ENCODE results near the gene LDLRAD2. TPM values are rescaled to one million over a fixed set of nuclear protein-coding genes. Genes with fewer than 3 reads are reported as not detected.
"Not testable (repeated sequence)": the region's sequence is repeated elsewhere in the genome, so short reads cannot be mapped to it uniquely, and the experiment has no call there.

Gene LDLRAD2
- total RNA-seq, 1 experiment from 2014 or later, result not detected

DNA sequence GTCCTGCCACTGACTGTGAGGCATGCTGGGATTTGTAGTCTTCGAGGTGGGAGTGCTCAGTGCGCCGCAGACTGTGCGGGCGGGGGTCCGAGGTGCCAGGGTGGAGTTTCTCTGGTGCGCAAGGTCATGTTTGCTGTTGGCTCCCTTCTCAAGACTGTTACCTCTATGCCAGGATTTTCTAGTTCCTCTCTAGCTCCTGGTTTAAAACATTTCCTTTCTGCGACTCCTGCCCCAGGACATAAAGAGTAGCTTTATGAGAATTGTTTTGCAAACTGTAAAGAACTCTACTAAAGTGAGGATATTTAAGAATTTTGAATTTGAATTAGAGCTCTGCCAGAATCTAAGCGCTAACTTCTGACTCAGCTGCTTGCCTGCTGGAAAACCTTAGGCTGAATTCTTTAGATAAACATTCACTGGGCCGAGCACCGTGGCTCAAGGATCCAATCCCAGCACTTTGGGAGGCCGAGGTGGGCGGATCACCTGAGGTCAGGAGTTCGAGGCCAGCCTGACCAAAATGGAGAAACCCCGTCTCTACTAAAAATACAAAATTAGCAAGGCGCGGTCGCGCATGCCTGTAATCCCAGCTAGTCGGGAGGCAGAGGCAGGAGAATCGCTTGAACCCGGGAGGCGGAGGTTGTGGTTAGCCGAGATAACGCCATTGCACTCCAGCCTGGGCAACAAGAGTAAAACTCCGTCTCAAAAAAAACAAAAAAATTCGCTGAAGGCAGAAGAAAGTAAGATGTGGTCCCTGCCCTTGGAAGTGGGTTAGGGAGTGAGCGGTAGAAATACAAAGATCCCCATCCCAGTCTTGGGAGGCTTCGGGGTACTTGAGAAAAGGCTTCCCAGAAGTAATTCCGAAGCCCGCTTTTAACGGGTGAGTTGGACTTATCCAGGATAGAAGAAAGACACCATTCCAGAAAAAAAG, 28.1 kb upstream of the LDLRAD2 start:
- peaks cover 8% of the 10 kb centered on the region for H3K4me1 Mint-ChIP-seq (ENCODE audit: low read depth, unreplicated experiment)
- peaks cover 4% of the 10 kb centered on the region for H3K9me3 Mint-ChIP-seq (ENCODE audit: low read depth, unreplicated experiment)
- peaks cover 42% of the 10 kb centered on the region for H3K36me3 Mint-ChIP-seq (ENCODE audit: insufficient read depth, unreplicated experiment)
- H3K27ac Mint-ChIP-seq (ENCODE audit: unreplicated experiment), result peak overlapping the region; percentile 99
- H3K4me3 Mint-ChIP-seq (ENCODE audit: low read depth, unreplicated experiment), result peak overlapping the region; percentile 87
- CTCF ChIA-PET, result no interaction called here
- DNase-seq, result peak; percentile 90
- TF ChIP-seq, protein P1, sequence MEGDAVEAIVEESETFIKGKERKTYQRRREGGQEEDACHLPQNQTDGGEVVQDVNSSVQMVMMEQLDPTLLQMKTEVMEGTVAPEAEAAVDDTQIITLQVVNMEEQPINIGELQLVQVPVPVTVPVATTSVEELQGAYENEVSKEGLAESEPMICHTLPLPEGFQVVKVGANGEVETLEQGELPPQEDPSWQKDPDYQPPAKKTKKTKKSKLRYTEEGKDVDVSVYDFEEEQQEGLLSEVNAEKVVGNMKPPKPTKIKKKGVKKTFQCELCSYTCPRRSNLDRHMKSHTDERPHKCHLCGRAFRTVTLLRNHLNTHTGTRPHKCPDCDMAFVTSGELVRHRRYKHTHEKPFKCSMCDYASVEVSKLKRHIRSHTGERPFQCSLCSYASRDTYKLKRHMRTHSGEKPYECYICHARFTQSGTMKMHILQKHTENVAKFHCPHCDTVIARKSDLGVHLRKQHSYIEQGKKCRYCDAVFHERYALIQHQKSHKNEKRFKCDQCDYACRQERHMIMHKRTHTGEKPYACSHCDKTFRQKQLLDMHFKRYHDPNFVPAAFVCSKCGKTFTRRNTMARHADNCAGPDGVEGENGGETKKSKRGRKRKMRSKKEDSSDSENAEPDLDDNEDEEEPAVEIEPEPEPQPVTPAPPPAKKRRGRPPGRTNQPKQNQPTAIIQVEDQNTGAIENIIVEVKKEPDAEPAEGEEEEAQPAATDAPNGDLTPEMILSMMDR (IDR thresholded peaks at IDR 0.05; ENCODE audit: unreplicated experiment), result no peak
- H3K27me3 Mint-ChIP-seq (ENCODE audit: unreplicated experiment), result no peaks in the 10 kb centered on the region
- intact Hi-C loops (cut with micrococcal nuclease; ENCODE audit: unreplicated experiment), result no loop called here
- no TSS peak for BruUV-seq (replicated peaks)

DNA sequence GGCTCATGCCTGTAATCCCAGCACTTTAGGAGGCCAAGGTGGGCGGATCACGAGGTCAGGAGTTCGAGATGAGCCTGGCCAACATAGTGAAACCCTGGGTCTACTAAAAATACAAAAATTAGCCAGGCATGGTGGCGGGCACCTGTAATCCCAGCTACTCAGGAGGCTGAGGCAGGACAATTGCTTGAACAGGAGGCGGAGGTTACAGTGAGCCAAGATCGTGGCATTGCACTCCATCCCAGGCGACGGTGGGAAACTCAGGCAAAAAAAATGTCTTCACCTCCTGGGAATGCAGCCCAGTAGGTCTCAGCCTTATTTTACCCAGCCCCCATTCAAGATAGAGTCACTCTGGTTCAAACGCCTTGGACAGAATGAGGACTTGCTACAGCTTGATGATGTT, 26.3 kb upstream of the LDLRAD2 start:
- H3K9me3 Mint-ChIP-seq (ENCODE audit: low read depth, unreplicated experiment); CTCF ChIA-PET; H3K27ac Mint-ChIP-seq (ENCODE audit: unreplicated experiment); DNase-seq; H3K4me3 Mint-ChIP-seq (ENCODE audit: low read depth, unreplicated experiment); H3K27me3 Mint-ChIP-seq (ENCODE audit: unreplicated experiment); BruUV-seq (replicated peaks); intact Hi-C loops (cut with micrococcal nuclease; ENCODE audit: unreplicated experiment): not testable (repeated sequence)
- peaks cover 17% of the 10 kb centered on the region for H3K4me1 Mint-ChIP-seq (ENCODE audit: low read depth, unreplicated experiment)
- peaks cover 36% of the 10 kb centered on the region for H3K36me3 Mint-ChIP-seq (ENCODE audit: insufficient read depth, unreplicated experiment)

DNA sequence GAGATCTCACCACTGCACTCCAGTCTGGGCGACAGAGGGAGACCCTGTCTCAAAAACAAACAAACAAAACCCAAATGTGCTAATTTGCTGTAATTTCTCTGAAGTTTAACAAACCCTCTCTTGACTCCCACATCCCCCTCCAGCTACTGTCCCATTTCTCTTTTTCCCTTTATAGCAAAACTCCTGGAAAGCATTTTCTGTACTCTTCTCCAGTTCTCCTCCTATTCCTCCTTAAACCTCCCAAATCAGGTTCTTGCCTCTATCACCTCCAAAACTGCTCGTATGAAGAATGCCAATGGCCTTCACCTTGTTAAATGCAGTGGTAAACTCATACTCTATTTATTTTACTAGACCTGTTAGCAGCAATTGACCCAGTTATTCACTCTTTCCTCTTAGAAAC, 25.4 kb upstream of the LDLRAD2 start:
- Mint-ChIP-seq H3K9me3 (ENCODE audit: low read depth, unreplicated experiment) (peaks cover 4% of the 10 kb centered on the region), H3K27ac (ENCODE audit: unreplicated experiment) (peak overlapping the region; percentile 60), H3K4me1 (ENCODE audit: low read depth, unreplicated experiment) (peaks cover 17% of the 10 kb centered on the region), H3K27me3 (ENCODE audit: unreplicated experiment) (no peaks in the 10 kb centered on the region), H3K36me3 (ENCODE audit: insufficient read depth, unreplicated experiment) (peaks cover 30% of the 10 kb centered on the region), H3K4me3 (ENCODE audit: low read depth, unreplicated experiment) (no peak overlapping the region)
- intact Hi-C loops (cut with micrococcal nuclease; ENCODE audit: unreplicated experiment), result no loop called here
- no TSS peak for BruUV-seq (replicated peaks)
- CTCF ChIA-PET, result no interaction called here
- DNase-seq, result no peak
- TF ChIP-seq, protein P1 (IDR thresholded peaks at IDR 0.05; ENCODE audit: unreplicated experiment), result no peak

DNA sequence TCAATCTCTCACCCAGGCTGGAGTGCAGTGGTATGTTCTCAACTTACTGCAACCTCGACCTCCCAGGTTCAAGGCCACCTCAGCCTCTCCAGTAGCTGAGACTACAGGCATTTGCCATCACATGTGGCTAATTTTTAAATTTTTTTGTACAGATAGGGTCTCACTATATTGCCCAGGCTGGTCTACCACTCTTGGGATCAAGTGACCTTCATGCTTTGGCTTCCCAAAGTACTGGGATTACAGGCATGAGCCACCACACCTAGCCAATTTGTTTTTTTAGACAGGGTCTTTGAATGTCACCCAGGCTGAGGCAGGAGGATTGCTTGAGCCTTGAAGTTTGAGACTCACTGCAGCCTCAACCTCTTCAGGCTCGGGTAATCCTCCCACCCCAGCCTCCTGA, 19.0 kb upstream of the LDLRAD2 start:
- intact Hi-C loops (cut with micrococcal nuclease; ENCODE audit: unreplicated experiment), result no loop called here
- CTCF ChIA-PET, result interaction anchor here (0.6 kb wide), 1 partner anchor 58 kb away, joined by 4 read pairs; no protein-coding TSS in a partner anchor
- Mint-ChIP-seq H3K36me3 (ENCODE audit: insufficient read depth, unreplicated experiment) (peaks cover 5% of the 10 kb centered on the region), H3K27ac (ENCODE audit: unreplicated experiment) (no peak overlapping the region), H3K4me1 (ENCODE audit: low read depth, unreplicated experiment) (peaks cover 8% of the 10 kb centered on the region), H3K4me3 (ENCODE audit: low read depth, unreplicated experiment) (no peak overlapping the region), H3K9me3 (ENCODE audit: low read depth, unreplicated experiment) (peaks cover 5% of the 10 kb centered on the region), H3K27me3 (ENCODE audit: unreplicated experiment) (no peaks in the 10 kb centered on the region)
- TF ChIP-seq, protein P1 (IDR thresholded peaks at IDR 0.05; ENCODE audit: unreplicated experiment), result no peak
- BruUV-seq (replicated peaks), result no TSS peak
- DNase-seq, result no peak

DNA sequence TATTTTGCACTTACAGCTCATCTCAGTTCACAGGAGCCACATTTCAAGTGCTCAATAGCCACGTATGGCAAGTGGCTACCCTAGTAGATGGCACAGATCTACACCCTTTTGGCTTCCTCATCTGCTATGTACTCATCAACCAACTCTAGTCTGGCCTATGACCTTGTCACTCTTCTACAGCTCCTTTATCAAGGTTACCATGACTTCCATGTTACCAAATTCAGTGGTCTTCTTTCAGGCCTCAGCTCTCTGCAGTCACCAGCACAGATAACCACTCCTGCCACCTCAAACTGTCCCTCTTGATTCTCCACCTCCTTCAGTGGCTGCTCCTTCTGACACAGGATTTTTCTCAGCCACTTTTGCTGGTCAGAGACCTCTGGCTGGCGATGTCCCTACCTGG, 17.4 kb upstream of the LDLRAD2 start:
- TF ChIP-seq, protein P1 (IDR thresholded peaks at IDR 0.05; ENCODE audit: unreplicated experiment), result no peak

More for the DNA sequence above, 17.4 kb upstream of the LDLRAD2 start:
- Mint-ChIP-seq H3K27me3 (ENCODE audit: unreplicated experiment) (no peaks in the 10 kb centered on the region), H3K4me1 (ENCODE audit: low read depth, unreplicated experiment) (peaks cover 8% of the 10 kb centered on the region), H3K36me3 (ENCODE audit: insufficient read depth, unreplicated experiment) (no peaks in the 10 kb centered on the region), H3K27ac (ENCODE audit: unreplicated experiment) (no peak overlapping the region), H3K9me3 (ENCODE audit: low read depth, unreplicated experiment) (peaks cover 5% of the 10 kb centered on the region), H3K4me3 (ENCODE audit: low read depth, unreplicated experiment) (no peak overlapping the region)
- intact Hi-C loops (cut with micrococcal nuclease; ENCODE audit: unreplicated experiment), result no loop called here
- CTCF ChIA-PET, result interaction anchor here (0.6 kb wide), 1 partner anchor 18 kb away, joined by 3 read pairs; no protein-coding TSS in a partner anchor
- BruUV-seq (replicated peaks), result no TSS peak
- DNase-seq, result no peak

Measured in Calu3 (cell line).